ENCODE measurements around the gene ACAP1.

DNA sequence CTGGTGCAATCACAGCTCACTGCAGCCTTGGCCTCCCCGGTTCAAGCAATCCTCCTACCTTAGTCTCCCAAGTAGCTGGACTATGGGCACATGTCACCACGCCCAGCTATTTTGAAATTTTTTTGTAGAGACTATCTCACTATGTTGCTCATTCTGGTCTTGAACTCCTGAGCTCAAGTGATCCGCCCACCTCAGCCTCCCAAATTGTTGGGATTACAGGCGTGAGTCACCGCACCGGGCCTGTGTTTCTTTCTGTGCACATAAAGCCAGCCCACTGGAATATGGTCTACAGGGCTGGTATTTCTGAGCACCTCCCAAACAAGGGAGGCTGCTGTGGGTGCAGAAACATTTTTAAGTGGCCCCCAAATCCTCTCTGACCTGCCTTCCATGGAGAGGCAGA, 27.0 kb downstream of the ACAP1 start:
- no peak for TF ChIP-seq ZNF263 (CRISPR knock-in tag; IDR thresholded peaks at IDR 0.05; ENCODE audit: low read depth)
- no peak for TF ChIP-seq CTCF (IDR thresholded peaks at IDR 0.05)
- TF ChIP-seq MXD4 (CRISPR knock-in tag; IDR thresholded peaks at IDR 0.05; ENCODE audit: borderline replicate concordance) = no peak
